Renal pelvis (tissue), 12 donors: ENCODE measurements around the gene DVL3. TPM values are rescaled to one million over a fixed set of nuclear protein-coding genes. Genes with fewer than 3 reads are reported as not detected.
"Not testable (repeated sequence)": the region's sequence is repeated elsewhere in the genome, so short reads cannot be mapped to it uniquely, and the experiment has no call there.

ENCODE experiments used
- DNase-seq: peaks from one replicate; pipeline ENCODE4 v3.0.0-alpha.2; 2013
- long read RNA-seq, 16 experiments: transcript quantifications; one replicate each; lab custom pipeline, GENCODE V29; 2026
- polyA plus RNA-seq, 3 donors: library from polyadenylated mRNA; unstranded; fragments of 120-200 nt; gene quantifications; one replicate each; pipeline ENCODE4 v1.2.1, GENCODE V29; 2013; ENCODE audit not compliant: insufficient read length in 3 of 3

DVL3 gene
- polyA plus RNA-seq: 10 to 100 TPM; 81.8 to 97.5 (median 82.1) TPM
- long read RNA-seq, donor 1, full-length matches to known transcripts: 8 of 8 reads
- long read RNA-seq, donor 1, partial matches to known transcripts: 0 of 8 reads
- long read RNA-seq, donor 1, other reads (novel, unspliced or antisense): 0 of 8 reads
- long read RNA-seq, donor 2, full-length matches to known transcripts: 14 of 14 reads
- long read RNA-seq, donor 2, partial matches to known transcripts: 0 of 14 reads
- long read RNA-seq, donor 2, other reads (novel, unspliced or antisense): 0 of 14 reads
- long read RNA-seq, donor 3, full-length matches to known transcripts: 8 of 8 reads
- long read RNA-seq, donor 3, partial matches to known transcripts: 0 of 8 reads
- long read RNA-seq, donor 3, other reads (novel, unspliced or antisense): 0 of 8 reads
- long read RNA-seq, donor 4, full-length matches to known transcripts: 10 of 34 reads
- long read RNA-seq, donor 4, partial matches to known transcripts: 24 of 34 reads
- long read RNA-seq, donor 4, other reads (novel, unspliced or antisense): 0 of 34 reads
- long read RNA-seq, donor 5, full-length matches to known transcripts: 4 of 12 reads
- long read RNA-seq, donor 5, partial matches to known transcripts: 8 of 12 reads
- long read RNA-seq, donor 5, other reads (novel, unspliced or antisense): 0 of 12 reads
- long read RNA-seq, donor 6, full-length matches to known transcripts: 18 of 77 reads
- long read RNA-seq, donor 6, partial matches to known transcripts: 53 of 77 reads
- long read RNA-seq, donor 6, other reads (novel, unspliced or antisense): 6 of 77 reads
- long read RNA-seq, donor 7, full-length matches to known transcripts: 14 of 61 reads
- long read RNA-seq, donor 7, partial matches to known transcripts: 47 of 61 reads
- long read RNA-seq, donor 7, other reads (novel, unspliced or antisense): 0 of 61 reads
- long read RNA-seq, donor 8, full-length matches to known transcripts: 9 of 9 reads
- long read RNA-seq, donor 8, partial matches to known transcripts: 0 of 9 reads
- long read RNA-seq, donor 8, other reads (novel, unspliced or antisense): 0 of 9 reads
- long read RNA-seq, donor 9, full-length matches to known transcripts: 17 of 23 reads
- long read RNA-seq, donor 9, partial matches to known transcripts: 6 of 23 reads
- long read RNA-seq, donor 9, other reads (novel, unspliced or antisense): 0 of 23 reads
- long read RNA-seq, donor 10, full-length matches to known transcripts: 13 of 110 reads
- long read RNA-seq, donor 10, partial matches to known transcripts: 97 of 110 reads
- long read RNA-seq, donor 10, other reads (novel, unspliced or antisense): 0 of 110 reads
- long read RNA-seq, donor 11, full-length matches to known transcripts: 6 of 22 reads
- long read RNA-seq, donor 11, partial matches to known transcripts: 16 of 22 reads
- long read RNA-seq, donor 11, other reads (novel, unspliced or antisense): 0 of 22 reads
- long read RNA-seq, donor 12, full-length matches to known transcripts: 15 of 28 reads
- long read RNA-seq, donor 12, partial matches to known transcripts: 5 of 28 reads
- long read RNA-seq, donor 12, other reads (novel, unspliced or antisense): 8 of 28 reads
- long read RNA-seq, donor 13, full-length matches to known transcripts: 3 of 10 reads
- long read RNA-seq, donor 13, partial matches to known transcripts: 7 of 10 reads
- long read RNA-seq, donor 13, other reads (novel, unspliced or antisense): 0 of 10 reads
- long read RNA-seq, donor 14: 0 reads
- long read RNA-seq, donor 15, full-length matches to known transcripts: 28 of 50 reads
- long read RNA-seq, donor 15, partial matches to known transcripts: 17 of 50 reads
- long read RNA-seq, donor 15, other reads (novel, unspliced or antisense): 5 of 50 reads
- long read RNA-seq, donor 16, full-length matches to known transcripts: 8 of 8 reads
- long read RNA-seq, donor 16, partial matches to known transcripts: 0 of 8 reads
- long read RNA-seq, donor 16, other reads (novel, unspliced or antisense): 0 of 8 reads

GRCh38 chr3:184154885-184155643, at the start of gene DVL3:
DVL3 (plus strand) TSS chr3:184155377; CDS start chr3:184155636, 259 bp downstream.
- peak; percentile 60 for DNase-seq

GRCh38 chr3:184110316-184110725, 44.9 kb upstream of the DVL3 start:
- no peak for DNase-seq

DNA sequence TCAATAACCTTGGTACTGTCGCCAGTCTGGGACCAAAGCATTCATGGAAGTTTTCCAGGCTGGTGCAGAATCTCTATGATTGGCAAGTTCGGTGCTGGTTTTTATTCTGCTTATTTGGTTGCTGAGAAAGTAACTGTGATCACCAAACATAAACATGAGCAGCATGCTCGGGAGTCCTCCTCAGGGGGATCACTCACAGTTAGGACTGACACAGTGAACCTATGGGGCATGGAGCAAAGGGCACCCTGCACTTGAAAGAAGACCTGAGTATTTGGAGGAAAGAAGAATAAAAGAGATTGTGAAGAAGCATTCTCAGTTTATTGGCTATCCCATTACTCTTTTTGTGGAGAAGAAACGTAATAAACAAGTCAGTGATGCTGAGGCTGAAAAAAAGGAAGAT, 39.2 kb upstream of the DVL3 start:
- no peak for DNase-seq

- no peak for DNase-seq
These were observed 37.5 kb upstream of the DVL3 start for GRCh38 chr3:184117636-184118035.

GRCh38 chr3:184121031-184121430, 34.1 kb upstream of the DVL3 start:
- not testable (repeated sequence) for DNase-seq

DNA sequence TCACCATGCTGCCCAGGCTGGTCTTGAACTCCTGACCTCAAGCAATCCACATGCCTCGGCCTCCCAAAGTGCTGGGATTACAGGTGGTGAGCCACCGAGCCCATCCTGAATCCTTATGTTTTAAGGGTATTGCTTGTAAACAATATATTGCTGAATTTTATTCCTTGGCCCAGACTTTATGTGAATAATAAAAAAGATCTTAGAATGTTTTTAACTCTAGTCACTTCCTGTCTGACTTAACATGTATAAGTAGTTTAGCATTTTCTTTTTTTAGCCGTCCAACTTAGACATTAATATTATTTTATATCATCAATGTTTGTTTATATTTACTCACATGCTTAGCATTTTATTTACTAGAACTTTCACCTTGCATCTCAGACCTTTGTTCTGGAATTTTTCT, 29.2 kb upstream of the DVL3 start:
- no peak for DNase-seq

- DNase-seq: no peak
These were observed 26.2 kb upstream of the DVL3 start for GRCh38 chr3:184129012-184129411.

DNA sequence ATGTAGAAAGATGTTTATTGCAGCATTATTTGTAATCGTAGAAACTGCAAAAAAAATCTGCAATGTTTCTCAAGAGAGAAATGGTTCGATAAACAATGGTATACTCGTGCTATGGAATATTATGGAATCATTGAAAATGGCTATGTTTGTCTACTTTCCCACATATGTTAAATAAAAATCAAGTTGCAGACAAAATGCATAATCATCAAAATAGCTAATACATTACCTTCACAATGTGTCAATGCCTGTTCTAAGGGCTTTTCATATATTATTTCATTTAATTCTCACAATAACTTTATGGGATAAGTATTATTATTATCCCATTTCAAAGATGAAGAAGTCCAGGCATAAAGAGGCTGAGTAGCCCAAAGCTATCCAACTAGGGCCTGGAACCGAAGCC, 22.2 kb upstream of the DVL3 start:
- DNase-seq: no peak

GRCh38 chr3:184133840-184134745, 21.1 kb upstream of the DVL3 start:
- peak; percentile 82 for DNase-seq

DNA sequence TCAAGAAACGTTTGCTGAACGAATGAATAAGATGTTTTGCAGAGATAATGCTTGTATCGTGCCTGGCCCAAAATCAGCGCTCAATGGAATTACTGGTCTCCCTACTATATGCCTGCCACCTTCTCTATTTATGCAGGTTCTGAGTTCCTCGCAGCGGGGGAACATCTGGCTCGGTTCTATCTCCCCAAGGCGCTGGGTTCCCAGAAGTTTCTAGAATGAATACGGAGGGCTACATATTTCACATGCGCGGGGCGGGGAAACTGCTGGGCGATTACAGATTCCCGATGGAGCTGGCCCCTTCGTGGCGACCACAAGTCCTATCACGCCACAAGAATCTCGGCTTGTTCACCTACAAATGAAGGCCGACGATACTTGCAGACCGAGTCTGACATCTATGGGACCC, 20.4 kb upstream of the DVL3 start:
- no peak for DNase-seq

- DNase-seq: peak; percentile 96
These were observed 19.8 kb upstream of the DVL3 start, which contains the start of gene EIF2B5 for GRCh38 chr3:184135149-184135910. EIF2B5 (plus strand) TSS chr3:184135358; CDS start chr3:184135386, 28 bp downstream.

GRCh38 chr3:184135911-184136260, 19.3 kb upstream of the DVL3 start:
- no peak for DNase-seq

DNA sequence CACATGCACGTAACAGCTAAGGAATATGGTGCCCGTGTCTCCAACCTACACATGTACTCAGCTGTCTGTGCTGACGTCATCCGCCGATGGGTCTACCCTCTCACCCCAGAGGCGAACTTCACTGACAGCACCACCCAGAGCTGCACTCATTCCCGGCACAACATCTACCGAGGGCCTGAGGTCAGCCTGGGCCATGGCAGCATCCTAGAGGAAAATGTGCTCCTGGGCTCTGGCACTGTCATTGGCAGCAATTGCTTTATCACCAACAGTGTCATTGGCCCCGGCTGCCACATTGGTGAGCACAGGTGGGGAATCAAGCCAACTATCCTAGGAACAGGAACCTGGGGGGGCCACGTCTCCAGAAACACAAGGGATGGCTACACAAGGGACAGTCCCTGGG, 14.7 kb upstream of the DVL3 start:
- no peak for DNase-seq

- DNase-seq: no peak
These were observed 13.0 kb upstream of the DVL3 start for GRCh38 chr3:184142199-184142598.

GRCh38 chr3:184143327-184143726, 11.8 kb upstream of the DVL3 start:
- DNase-seq: no peak

DNA sequence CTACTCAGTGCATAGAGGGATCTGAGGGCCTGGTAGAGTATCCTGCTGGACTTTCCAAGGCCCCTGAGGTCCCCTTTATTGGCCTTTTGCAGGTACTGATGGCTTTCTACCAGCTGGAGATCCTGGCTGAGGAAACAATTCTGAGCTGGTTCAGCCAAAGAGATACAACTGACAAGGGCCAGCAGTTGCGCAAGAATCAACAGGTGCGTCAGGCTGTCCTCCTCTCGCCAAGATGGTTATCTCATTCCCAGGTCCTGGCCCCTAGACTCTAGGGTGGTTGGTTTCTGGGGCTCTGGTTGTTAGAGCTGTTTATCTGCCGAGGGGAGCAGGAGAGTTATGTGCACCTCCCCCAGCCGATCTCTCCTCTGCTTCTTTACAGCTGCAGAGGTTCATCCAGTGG, 10.7 kb upstream of the DVL3 start:
- no peak for DNase-seq

GRCh38 chr3:184145111-184145524, 10.1 kb upstream of the DVL3 start:
- peak; percentile 54 for DNase-seq
